IMR-90 (cell line): Measurements from ENCODE around the gene AHDC1. TPM values are rescaled to one million over a fixed set of nuclear protein-coding genes. Genes with fewer than 3 reads are reported as not detected.
"Not testable (repeated sequence)": the region's sequence is repeated elsewhere in the genome, so short reads cannot be mapped to it uniquely, and the experiment has no call there.

Experiments
- ATAC-seq: fragments of 200-7000 bp; cut with Tn5 transposase; 2 replicates; pipeline ENCODE4 v1.9.1; 2020; ENCODE audit warnings: low read depth, mild to moderate bottlenecking, moderate library complexity
- BruUV-seq: library from RNA; stranded (reverse); fragments of 400-500 nt; replicated peaks from 2 replicates; lab custom pipeline; 2021; lab: Mats Ljungman, UMichigan
- CTCF ChIA-PET: fragments of 300-600 bp; formaldehyde crosslinking; extraction: SDS; loops from one replicate; lab custom pipeline; 2021; ENCODE audit warnings: antibody characterized with exemption; lab: Yijun Ruan, JAX
- POLR2A ChIA-PET: fragments of 300-600 bp; sonication (Branson Sonifier 250); formaldehyde crosslinking; loops from one replicate; lab custom pipeline; 2022; ENCODE audit warnings: antibody characterized with exemption; ENCODE audit not compliant: unreplicated experiment; lab: Charles Lee
- DNase-seq: peaks from one replicate; pipeline ENCODE4 v3.0.0; 2013
- H2AFZ ChIP-seq: replicated peaks from 2 replicates; pipeline ENCODE3; 2013; ENCODE audit warnings: low read length, mild to moderate bottlenecking; ENCODE audit not compliant: poor library complexity
- H2AK5ac ChIP-seq: 2 replicates; pipeline ENCODE4 v1.6.1; 2013; ENCODE audit warnings: low read depth, low read length, inconsistent platforms
- H2AK9ac ChIP-seq: replicated peaks from 2 replicates; pipeline ENCODE3; 2013; ENCODE audit warnings: mild to moderate bottlenecking, low read depth, low read length, moderate library complexity; ENCODE audit not compliant: poor library complexity
- H2BK120ac ChIP-seq: 2 replicates; pipeline ENCODE4 v1.6.1; 2013; ENCODE audit warnings: low read depth, low read length, inconsistent platforms
- H2BK15ac ChIP-seq: 3 replicates; pipeline ENCODE4 v1.6.1; 2013; ENCODE audit warnings: low read depth, low read length, inconsistent platforms
- H2BK20ac ChIP-seq: 2 replicates; pipeline ENCODE4 v1.6.1; 2013; ENCODE audit warnings: low read depth, mild to moderate bottlenecking, inconsistent platforms, low read length, moderate library complexity
- H2BK5ac ChIP-seq: 2 replicates; pipeline ENCODE4 v1.6.1; 2013; ENCODE audit warnings: mild to moderate bottlenecking, low read depth, low read length, inconsistent platforms; ENCODE audit not compliant: poor library complexity, severe bottlenecking
- H3K14ac ChIP-seq: replicated peaks from 2 replicates; pipeline ENCODE4 v1.6.1; 2013; ENCODE audit warnings: low read depth, low read length, inconsistent platforms
- H3K18ac ChIP-seq: 2 replicates; pipeline ENCODE4 v1.6.1; 2013; ENCODE audit warnings: low read depth, low read length, control low read depth
- H3K23ac ChIP-seq: 2 replicates; pipeline ENCODE4 v1.6.1; 2013; ENCODE audit warnings: low read depth, low read length, inconsistent platforms
- H3K27ac ChIP-seq: 2 replicates; pipeline ENCODE4 v1.5.1; 2013; ENCODE audit warnings: mild to moderate bottlenecking, control low read depth, low read length; ENCODE audit not compliant: insufficient read depth
- H3K27me3 ChIP-seq: 2 replicates; pipeline ENCODE4 v1.6.1; 2013; ENCODE audit warnings: low read length; ENCODE audit not compliant: control insufficient read depth, insufficient read depth
- H3K36me3 ChIP-seq: 2 replicates; pipeline ENCODE4 v1.6.1; 2013; ENCODE audit warnings: low read length, mixed read lengths; ENCODE audit not compliant: control insufficient read depth, insufficient read depth
- H3K4ac ChIP-seq: 2 replicates; pipeline ENCODE4 v1.6.1; 2013; ENCODE audit warnings: low read depth, low read length, inconsistent platforms
- H3K4me1 ChIP-seq: 2 replicates; pipeline ENCODE4 v1.6.1; 2013; ENCODE audit warnings: low read length, mixed read lengths; ENCODE audit not compliant: control insufficient read depth, insufficient read depth
- H3K4me2 ChIP-seq: 2 replicates; pipeline ENCODE4 v1.6.1; 2013; ENCODE audit warnings: low read depth, mild to moderate bottlenecking, control low read depth, low read length, moderate library complexity
- H3K4me3 ChIP-seq: 2 replicates; pipeline ENCODE4 v1.5.1; 2013; ENCODE audit warnings: low read depth, mild to moderate bottlenecking, control low read depth, low read length, moderate library complexity; ENCODE audit not compliant: insufficient read depth
- H3K56ac ChIP-seq: 2 replicates; pipeline ENCODE4 v1.6.1; 2013; ENCODE audit warnings: low read length, inconsistent platforms; ENCODE audit not compliant: insufficient read depth; ENCODE audit errors: extremely low read depth
- H3K79me1 ChIP-seq, 2 experiments: 2 replicates each; pipeline ENCODE4 v1.6.1; 2013; ENCODE audit warnings: low read length in 2 of 2, inconsistent platforms in 1 of 2, low read depth in 1 of 2
- H3K9ac ChIP-seq: 2 replicates; pipeline ENCODE4 v1.6.1; 2013; ENCODE audit warnings: low read depth, low read length, control low read depth
- H3K9me1 ChIP-seq: 2 replicates; pipeline ENCODE4 v1.6.1; 2013; ENCODE audit warnings: low read length, inconsistent platforms; ENCODE audit not compliant: insufficient read depth
- H3K9me3 ChIP-seq: 2 replicates; pipeline ENCODE4 v1.6.1; 2013; ENCODE audit warnings: low read length; ENCODE audit not compliant: control insufficient read depth, insufficient read depth
- H4K20me1 ChIP-seq: 2 replicates; pipeline ENCODE4 v1.6.1; 2013; ENCODE audit warnings: low read length, inconsistent platforms; ENCODE audit not compliant: insufficient read depth
- H4K5ac ChIP-seq: 2 replicates; pipeline ENCODE4 v1.6.1; 2013; ENCODE audit warnings: mild to moderate bottlenecking, low read depth, low read length, control low read depth
- H4K8ac ChIP-seq, 2 experiments: 2 replicates each; pipeline ENCODE4 v1.6.1; 2013; ENCODE audit warnings: low read depth in 2 of 2, low read length in 2 of 2, control low read depth in 1 of 2, inconsistent platforms in 1 of 2
- H4K91ac ChIP-seq: 2 replicates; pipeline ENCODE4 v1.6.1; 2013; ENCODE audit warnings: low read depth, low read length, inconsistent platforms; ENCODE audit not compliant: insufficient read depth
- BHLHE40 ChIP-seq: fragments of 150-350 bp; IDR thresholded peaks from 2 replicates; pipeline ENCODE4 v1.6.1; 2016; ENCODE audit warnings: mild to moderate bottlenecking, low read depth, low read length
- CEBPB ChIP-seq: IDR thresholded peaks from 2 replicates; pipeline ENCODE4 v1.6.1; 2012; ENCODE audit warnings: low read depth, low read length, improper control_type of control experiment
- FOS ChIP-seq: fragments of 150-350 bp; IDR thresholded peaks from 2 replicates; pipeline ENCODE4 v1.6.1; 2016; ENCODE audit warnings: low read depth, low read length
- MAFK ChIP-seq: IDR thresholded peaks from 2 replicates; pipeline ENCODE4 v1.6.1; 2012; ENCODE audit warnings: low read depth, low read length, improper control_type of control experiment
- MAZ ChIP-seq: IDR thresholded peaks from 2 replicates; pipeline ENCODE4 v1.6.1; 2012; ENCODE audit warnings: low read depth, mild to moderate bottlenecking, low read length, improper control_type of control experiment, moderate library complexity, borderline replicate concordance
- RCOR1 ChIP-seq: IDR thresholded peaks from 2 replicates; pipeline ENCODE4 v1.6.1; 2012; ENCODE audit warnings: mild to moderate bottlenecking, low read length, improper control_type of control experiment; ENCODE audit not compliant: insufficient replicate concordance
- WGBS, 2 experiments: methylation state at CpG; one replicate each; pipeline versions ENCODE4 v1.1.5 to v1.1.7; 2013; ENCODE audit warnings: missing lambda C conversion rate in 2 of 2; ENCODE audit not compliant: insufficient read length in 1 of 2; ENCODE audit errors: extremely low coverage in 2 of 2; 5-methylcytosine and 5-hydroxymethylcytosine counted together
- dilution Hi-C: fragments of 300-500 bp; cut with HindIII; formaldehyde crosslinking; loops from one replicate; pipeline ENCODE4 v1.14.3; 2018; ENCODE audit warnings: low sequenced_read_pairs; ENCODE audit not compliant: unreplicated experiment
- in situ Hi-C: fragments of 300-500 bp; cut with MboI; formaldehyde crosslinking; loops from 3 replicates; pipeline ENCODE4 v1.14.3; 2019; ENCODE audit warnings: low sequenced_read_pairs, inconsistent platforms, mixed read lengths
- intact Hi-C: fragments of 100-400 bp; cut with micrococcal nuclease; formaldehyde crosslinking; loops from 2 replicates; pipeline ENCODE4 v1.10.0; 2022
- polyA plus RNA-seq, 3 experiments: library from polyadenylated mRNA; depleted of rRNA; stranded (reverse); fragments of >200 nt; gene quantifications; 2 replicates each; pipeline ENCODE4 v1.2.3, GENCODE V29; 2012; ENCODE audit warnings: low replicate concordance in 1 of 3
- total RNA-seq: library from RNA; depleted of rRNA; stranded (reverse); fragments of >200 nt; gene quantifications from 2 replicates; pipeline ENCODE4 v1.2.3, GENCODE V29; 2012

AHDC1 gene
- total and polyA plus RNA-seq, 2 of the 4 experiments (the other 2 are of a cell fraction) = 2.0 to 11.6 TPM

GRCh38 chr1:27628712-27629111 lies 24.8 kb upstream of the AHDC1 start:
- dilution Hi-C loops (no loop called here), intact Hi-C loops (no loop called here), in situ Hi-C loops (no loop called here)
- no peaks in the 10 kb centered on the region for H3K79me1 ChIP-seq
- no peak overlapping the region for H3K56ac ChIP-seq
- POLR2A ChIA-PET = no interaction called here
- no peaks in the 10 kb centered on the region for H4K20me1 ChIP-seq
- no peak overlapping the region for H3K4me2 ChIP-seq
- no TSS peak for BruUV-seq
- H4K5ac ChIP-seq = no peak overlapping the region
- no peak overlapping the region for H3K27ac ChIP-seq
- DNase-seq (no peak), ATAC-seq (no peak)
- H2AFZ ChIP-seq = no peak overlapping the region
- no peak overlapping the region for H3K23ac ChIP-seq
- H3K9me1 ChIP-seq = no peaks in the 10 kb centered on the region; the same call in 1 of the 2 replicates
- no peak overlapping the region for H3K18ac ChIP-seq
- WGBS, 2 experiments = no CpG with 5 or more reads among the region's 3 CpGs
- H2AK9ac ChIP-seq = no peak overlapping the region
- no peak overlapping the region for H3K4me3 ChIP-seq
- H4K8ac ChIP-seq = no peak overlapping the region
- no peak overlapping the region for H4K91ac ChIP-seq
- no peak overlapping the region for H3K4ac ChIP-seq
- H2BK15ac ChIP-seq = no peak overlapping the region
- H3K36me3 ChIP-seq = no peaks in the 10 kb centered on the region
- H3K9ac ChIP-seq = no peak overlapping the region
- H3K27me3 ChIP-seq = peaks cover 48% of the 10 kb centered on the region
- H3K14ac ChIP-seq = no peak overlapping the region
- TF ChIP-seq RCOR1 = no peak
- no peak for TF ChIP-seq CEBPB
- TF ChIP-seq FOS = no peak
- TF ChIP-seq MAFK = no peak
- TF ChIP-seq MAZ = no peak
- no peak for TF ChIP-seq BHLHE40
- H2BK5ac ChIP-seq = no peak overlapping the region
- CTCF ChIA-PET = no interaction called here
- no peak overlapping the region for H2AK5ac ChIP-seq
- no peaks in the 10 kb centered on the region for H3K4me1 ChIP-seq
- no peak overlapping the region for H2BK120ac ChIP-seq
- H3K9me3 ChIP-seq = no peaks in the 10 kb centered on the region
- no peak overlapping the region for H2BK20ac ChIP-seq

GRCh38 chr1:27627733-27628132 lies 23.8 kb upstream of the AHDC1 start:
- H4K8ac ChIP-seq, H2BK20ac ChIP-seq, H3K27ac ChIP-seq, H2AFZ ChIP-seq, H4K20me1 ChIP-seq, H3K14ac ChIP-seq, dilution Hi-C loops, H2BK15ac ChIP-seq, H2BK5ac ChIP-seq, H3K4me1 ChIP-seq, DNase-seq, H3K79me1 ChIP-seq, H3K4ac ChIP-seq, H4K91ac ChIP-seq, H4K5ac ChIP-seq, H3K9me1 ChIP-seq, H3K18ac ChIP-seq, ATAC-seq, BruUV-seq, H3K56ac ChIP-seq, POLR2A ChIA-PET, H3K9ac ChIP-seq, H2BK120ac ChIP-seq, H3K23ac ChIP-seq, H3K4me3 ChIP-seq, H3K9me3 ChIP-seq, intact Hi-C loops, H2AK5ac ChIP-seq, H3K36me3 ChIP-seq, in situ Hi-C loops, H2AK9ac ChIP-seq, H3K4me2 ChIP-seq: not testable (repeated sequence)
- CTCF ChIA-PET = interaction anchor here (0.6 kb wide), 1 partner anchor 35 kb away, joined by 3 read pairs; no protein-coding TSS in a partner anchor
- peaks cover 46% of the 10 kb centered on the region for H3K27me3 ChIP-seq
- no CpG with 5 or more reads among the region's 4 CpGs for WGBS, 2 experiments
